ENCODE data around the gene KCNT1. TPM values are rescaled to one million over a fixed set of nuclear protein-coding genes. Genes with fewer than 3 reads are reported as not detected.

The KCNT1 gene
- total RNA-seq, 4 donors from 2014 or later, result 0.09 TPM; not detected in 3

GRCh38 chr9:135716045-135716444 is 14.1 kb downstream of the KCNT1 start:
- Histone ChIP-seq H3K27ac (no peak overlapping the region), H3K4me1 (no peaks in the 10 kb centered on the region), H3K9me3 (no peaks in the 10 kb centered on the region), H3K27me3 (peaks cover 0 to 99% (median 9%) of the 10 kb centered on the region in 4 donors), H3K4me3 (no peak overlapping the region), H3K36me3 (no peaks in the 10 kb centered on the region)
- no peak for DNase-seq
- intact Hi-C loops (cut with DNase I), result no loop called here
- 75 to 79% methylated on average over 5 to 6 of the region's 11 CpGs for WGBS, 2 donors
- TF ChIP-seq CTCF (IDR thresholded peaks at IDR 0.05) (no peak), POLR2A (IDR thresholded peaks at IDR 0.05) (no peak)

GRCh38 chr9:135717410-135717809 is 15.4 kb downstream of the KCNT1 start:
- Histone ChIP-seq H3K36me3 (no peaks in the 10 kb centered on the region), H3K27ac (no peak overlapping the region), H3K27me3 (peaks cover 0 to 99% (median 9%) of the 10 kb centered on the region in 4 donors), H3K9me3 (no peaks in the 10 kb centered on the region), H3K4me1 (no peaks in the 10 kb centered on the region), H3K4me3 (no peak overlapping the region)
- intact Hi-C loops (cut with DNase I), result no loop called here
- no peak for TF ChIP-seq POLR2A (IDR thresholded peaks at IDR 0.05)
- no peak for TF ChIP-seq CTCF (IDR thresholded peaks at IDR 0.05)
- DNase-seq, result no peak
- 67 to 92% methylated on average over 2 to 11 of the region's 13 CpGs for WGBS, 2 donors

- Histone ChIP-seq H3K4me1 (no peaks in the 10 kb centered on the region), H3K4me3 (no peak overlapping the region), H3K27me3 (peaks cover 0 to 97% (median 7%) of the 10 kb centered on the region in 4 donors), H3K36me3 (no peaks in the 10 kb centered on the region), H3K9me3 (no peaks in the 10 kb centered on the region), H3K27ac (no peak overlapping the region)
- TF ChIP-seq CTCF (IDR thresholded peaks at IDR 0.05) (no peak), POLR2A (IDR thresholded peaks at IDR 0.05) (no peak)
- 89% methylated on average over 3 of the region's 15 CpGs; no CpG with 5 or more reads in 1 of the 2 donors for WGBS, 2 donors
- no peak for DNase-seq
- intact Hi-C loops (cut with DNase I), result no loop called here
These were observed 16.6 kb downstream of the KCNT1 start for GRCh38 chr9:135718616-135719015.

- no peak overlapping the region for H3K27ac ChIP-seq
- no peaks in the 10 kb centered on the region for H3K4me1 ChIP-seq
- H3K36me3 ChIP-seq, result no peaks in the 10 kb centered on the region
- no peak for TF ChIP-seq POLR2A (IDR thresholded peaks at IDR 0.05)
- no peak for TF ChIP-seq CTCF (IDR thresholded peaks at IDR 0.05)
- H3K4me3 ChIP-seq, result no peak overlapping the region
- DNase-seq, result no peak
- intact Hi-C loops (cut with DNase I), result no loop called here
- no peaks in the 10 kb centered on the region for H3K9me3 ChIP-seq
- peaks cover 0 to 95% (median 5%) of the 10 kb centered on the region in 4 donors for H3K27me3 ChIP-seq
- WGBS, 2 donors, result no CpG with 5 or more reads among the region's 9 CpGs
These were observed 17.5 kb downstream of the KCNT1 start for GRCh38 chr9:135719472-135719871.

GRCh38 chr9:135722365-135722764 is 20.4 kb downstream of the KCNT1 start:
- H3K27me3 ChIP-seq, result peaks cover 0 to 91% (median 0%) of the 10 kb centered on the region in 4 donors
- WGBS, 2 donors, result 40 to 69% methylated on average over 3 to 9 of the region's 18 CpGs
- TF ChIP-seq CTCF (IDR thresholded peaks at IDR 0.05), result no peak
- TF ChIP-seq POLR2A (IDR thresholded peaks at IDR 0.05), result no peak
- H3K4me1 ChIP-seq, result no peaks in the 10 kb centered on the region
- no peak for DNase-seq
- H3K27ac ChIP-seq, result no peak overlapping the region
- no peak overlapping the region for H3K4me3 ChIP-seq
- intact Hi-C loops (cut with DNase I), result no loop called here
- no peaks in the 10 kb centered on the region for H3K36me3 ChIP-seq
- no peaks in the 10 kb centered on the region for H3K9me3 ChIP-seq

Data from esophagus squamous epithelium (tissue), 5 donors.